Fibroblast of skin of abdomen (primary cell): ENCODE data around the gene CTCFL. TPM values are rescaled to one million over a fixed set of nuclear protein-coding genes. Genes with fewer than 3 reads are reported as not detected.

Experiments
- DNase-seq: peaks from one replicate; pipeline ENCODE4 v3.0.0-alpha.2; 2013
- polyA plus RNA-seq, 2 experiments: library from polyadenylated mRNA; unstranded; fragments of 120-200 nt; gene quantifications; one replicate each; pipeline ENCODE4 v1.2.1, GENCODE V29; 2013; ENCODE audit not compliant: insufficient read length in 2 of 2

Gene CTCFL, protein sequence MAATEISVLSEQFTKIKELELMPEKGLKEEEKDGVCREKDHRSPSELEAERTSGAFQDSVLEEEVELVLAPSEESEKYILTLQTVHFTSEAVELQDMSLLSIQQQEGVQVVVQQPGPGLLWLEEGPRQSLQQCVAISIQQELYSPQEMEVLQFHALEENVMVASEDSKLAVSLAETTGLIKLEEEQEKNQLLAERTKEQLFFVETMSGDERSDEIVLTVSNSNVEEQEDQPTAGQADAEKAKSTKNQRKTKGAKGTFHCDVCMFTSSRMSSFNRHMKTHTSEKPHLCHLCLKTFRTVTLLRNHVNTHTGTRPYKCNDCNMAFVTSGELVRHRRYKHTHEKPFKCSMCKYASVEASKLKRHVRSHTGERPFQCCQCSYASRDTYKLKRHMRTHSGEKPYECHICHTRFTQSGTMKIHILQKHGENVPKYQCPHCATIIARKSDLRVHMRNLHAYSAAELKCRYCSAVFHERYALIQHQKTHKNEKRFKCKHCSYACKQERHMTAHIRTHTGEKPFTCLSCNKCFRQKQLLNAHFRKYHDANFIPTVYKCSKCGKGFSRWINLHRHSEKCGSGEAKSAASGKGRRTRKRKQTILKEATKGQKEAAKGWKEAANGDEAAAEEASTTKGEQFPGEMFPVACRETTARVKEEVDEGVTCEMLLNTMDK
- polyA plus RNA-seq (2013, experiment 1 of 2; ENCODE audit: insufficient read length) = 0.08 TPM
- polyA plus RNA-seq (2013, experiment 2 of 2; ENCODE audit: insufficient read length) = 0.11 TPM

DNA sequence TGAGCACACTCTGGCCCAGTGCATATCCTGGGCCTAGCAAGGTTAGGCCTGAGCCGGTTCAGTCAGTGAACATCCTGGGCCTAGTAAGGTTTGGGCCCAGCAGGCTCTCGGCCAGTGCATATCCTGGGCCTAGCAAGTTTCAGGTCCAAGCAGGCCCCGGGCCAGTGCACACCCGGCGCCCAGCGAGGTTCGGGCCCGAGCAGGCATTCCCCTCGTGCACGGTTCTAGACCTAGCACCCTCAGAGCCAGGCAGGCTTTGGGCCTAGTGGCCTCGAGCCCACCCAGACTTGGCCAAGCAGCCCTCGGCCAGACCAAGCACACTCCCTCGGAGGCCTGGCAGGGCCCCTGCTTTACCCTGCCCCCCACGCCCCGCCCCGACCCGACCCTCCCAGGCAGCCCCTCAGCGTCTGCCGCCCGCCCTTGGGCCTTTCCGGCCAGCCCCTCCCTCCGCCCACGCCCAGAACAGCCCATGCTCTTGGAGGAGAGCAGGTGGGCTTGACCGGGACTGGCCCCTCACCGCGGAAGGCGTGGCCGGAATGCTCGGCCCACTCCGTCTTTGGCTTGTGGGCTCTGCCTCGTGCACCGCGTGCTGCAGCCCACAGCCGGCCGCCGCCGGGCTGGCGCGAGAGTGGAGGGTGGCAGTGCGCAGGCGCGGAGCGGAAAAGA, at the start of gene CTCFL:
TSS of gene CTCFL (minus strand) at position 630 of the 666 bp plus-strand sequence. CDS start 935 bp downstream, outside the sequence.
- DNase-seq = no peak

DNA sequence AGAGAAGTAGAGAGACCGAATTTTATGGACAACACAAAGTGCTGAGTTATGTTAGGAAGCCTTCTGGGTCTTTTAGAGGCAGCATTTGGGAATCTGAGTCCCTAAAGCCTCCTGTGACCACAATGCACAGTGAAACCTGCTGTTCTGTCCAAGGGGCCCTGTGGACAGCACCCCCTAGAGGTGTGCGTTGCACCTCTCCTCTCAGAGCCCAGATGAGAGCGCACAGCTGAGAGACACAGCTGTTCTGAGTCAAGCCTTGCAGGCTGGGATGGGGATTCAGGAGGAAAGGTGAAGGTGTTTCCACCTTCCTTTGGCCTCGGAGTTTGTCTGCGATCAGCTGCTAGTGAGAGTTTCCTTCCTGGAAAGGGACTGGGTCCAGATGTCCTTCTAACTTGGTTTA, 49.0 kb upstream of the CTCFL start:
- DNase-seq = no peak

DNA sequence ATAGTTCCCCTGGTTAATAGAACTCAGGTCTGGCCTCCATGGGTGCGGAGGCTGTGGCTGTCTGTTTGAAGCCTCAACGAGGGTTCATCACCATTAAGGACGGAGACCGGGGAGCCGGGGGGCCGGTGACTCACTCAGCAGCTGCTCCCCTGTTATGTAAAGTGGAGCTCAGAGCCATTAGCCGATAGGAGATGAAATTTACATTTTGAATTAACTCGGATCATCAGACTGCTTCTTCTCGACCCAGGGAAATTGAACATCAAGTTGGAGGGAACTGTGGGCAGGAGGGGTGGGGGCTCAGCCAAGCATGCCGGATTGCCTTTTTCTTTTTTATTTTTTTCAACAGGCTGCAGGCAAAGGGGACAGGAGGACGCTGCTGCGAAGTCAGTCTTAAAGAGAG, 48.3 kb upstream of the CTCFL start:
- no peak for DNase-seq

DNA sequence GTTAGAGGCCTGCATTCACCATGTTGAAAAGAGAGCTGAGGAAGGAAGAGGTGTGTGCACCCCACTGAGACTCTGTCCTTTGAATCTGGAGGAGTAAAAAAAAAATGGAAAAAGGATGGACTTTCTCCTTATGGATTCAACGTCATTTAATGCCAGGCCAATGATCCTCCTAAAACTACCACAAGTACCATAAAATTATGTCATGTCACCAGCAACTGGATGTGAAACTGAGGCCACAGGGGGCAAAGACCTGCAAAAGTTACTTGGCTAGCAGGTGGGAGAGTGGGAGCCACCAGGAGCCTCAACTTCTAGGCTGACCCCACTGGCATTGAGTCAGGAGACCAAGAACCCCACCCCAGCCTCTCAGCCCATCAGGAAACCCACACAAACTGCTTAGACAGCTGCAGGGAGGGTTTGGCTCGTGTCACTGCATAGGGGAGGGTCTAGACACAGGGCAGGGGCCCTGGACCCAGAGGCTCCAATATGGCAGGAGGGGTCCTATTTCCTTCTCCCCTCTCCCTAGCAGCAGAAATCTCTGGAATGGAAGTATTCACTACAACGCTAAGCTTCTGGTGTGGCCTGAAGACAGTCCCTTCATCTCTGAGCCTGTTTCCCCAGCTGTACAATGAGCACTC, 47.0 kb upstream of the CTCFL start:
- DNase-seq = no peak

DNA sequence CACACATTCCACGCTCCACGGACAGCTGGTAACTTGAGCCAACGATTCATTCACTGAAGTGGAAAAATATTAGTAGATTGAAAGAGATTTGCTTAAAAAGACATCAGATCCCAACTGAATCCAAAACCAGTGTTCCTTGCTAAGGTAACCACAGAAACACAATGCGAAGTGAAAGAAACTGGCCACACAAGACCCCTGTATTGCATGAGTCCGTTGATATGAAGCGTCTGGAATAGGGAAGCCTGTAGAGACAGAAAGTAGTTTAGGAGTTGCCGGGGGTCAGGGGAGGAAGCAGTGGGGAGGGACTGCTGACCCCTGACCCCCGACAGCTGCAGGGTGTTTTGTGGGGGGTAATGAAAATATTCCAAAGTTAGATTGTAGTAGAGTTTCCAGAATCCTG, 46.0 kb upstream of the CTCFL start:
- no peak for DNase-seq

DNA sequence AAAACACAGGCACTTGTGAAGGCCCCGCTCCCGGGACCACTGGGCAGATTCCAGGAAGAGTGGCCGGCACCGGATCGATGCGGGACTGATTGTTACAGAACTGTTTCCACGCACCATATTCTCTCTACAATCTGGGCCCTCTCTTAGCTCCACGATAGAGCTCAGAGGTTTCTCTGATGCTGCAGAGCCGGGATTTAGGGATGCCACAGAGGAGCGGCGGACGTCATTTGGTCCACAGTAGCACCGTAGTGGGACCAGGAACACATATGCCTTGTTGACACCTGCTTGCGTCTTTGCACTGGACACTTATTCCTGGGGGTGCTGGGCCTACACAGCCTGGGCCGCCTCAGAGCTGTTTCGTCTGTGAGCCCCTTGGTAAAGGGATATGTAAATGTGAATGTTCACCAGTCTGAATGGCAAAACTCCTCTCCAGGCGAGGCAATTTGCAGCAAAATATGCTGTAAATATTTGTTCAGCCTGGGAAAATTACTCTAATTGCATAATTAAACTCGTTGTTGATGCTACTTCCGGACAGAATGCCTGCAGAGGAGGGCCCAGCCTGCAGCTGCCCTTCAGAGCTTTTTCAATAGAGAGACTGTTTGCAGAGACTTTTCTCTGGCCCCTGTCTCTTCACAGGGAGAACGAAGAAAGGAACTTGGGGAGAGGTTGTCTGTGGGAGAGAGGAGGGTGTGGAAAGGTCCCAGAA, 45.4 kb upstream of the CTCFL start:
- no peak for DNase-seq

DNA sequence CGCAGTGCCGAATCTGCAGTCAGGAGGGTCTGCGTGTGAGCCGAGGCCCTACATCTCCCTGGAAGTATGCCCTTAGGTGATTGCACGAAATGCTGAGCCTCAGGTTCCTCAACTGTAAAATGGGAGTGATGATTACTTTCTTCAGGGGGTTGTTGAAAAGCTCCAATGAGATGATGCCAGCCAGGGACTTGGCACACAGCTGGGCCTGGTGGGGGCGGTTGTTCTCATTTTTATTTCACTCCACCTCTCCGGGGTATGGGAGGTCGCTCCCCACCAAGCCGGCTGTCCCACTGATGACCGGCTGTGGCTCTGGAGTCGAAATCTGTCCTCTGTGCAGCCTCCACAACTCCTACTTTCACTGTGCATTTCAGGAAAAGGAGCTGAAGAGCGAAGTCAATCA, 44.0 kb upstream of the CTCFL start:
- DNase-seq = no peak

DNA sequence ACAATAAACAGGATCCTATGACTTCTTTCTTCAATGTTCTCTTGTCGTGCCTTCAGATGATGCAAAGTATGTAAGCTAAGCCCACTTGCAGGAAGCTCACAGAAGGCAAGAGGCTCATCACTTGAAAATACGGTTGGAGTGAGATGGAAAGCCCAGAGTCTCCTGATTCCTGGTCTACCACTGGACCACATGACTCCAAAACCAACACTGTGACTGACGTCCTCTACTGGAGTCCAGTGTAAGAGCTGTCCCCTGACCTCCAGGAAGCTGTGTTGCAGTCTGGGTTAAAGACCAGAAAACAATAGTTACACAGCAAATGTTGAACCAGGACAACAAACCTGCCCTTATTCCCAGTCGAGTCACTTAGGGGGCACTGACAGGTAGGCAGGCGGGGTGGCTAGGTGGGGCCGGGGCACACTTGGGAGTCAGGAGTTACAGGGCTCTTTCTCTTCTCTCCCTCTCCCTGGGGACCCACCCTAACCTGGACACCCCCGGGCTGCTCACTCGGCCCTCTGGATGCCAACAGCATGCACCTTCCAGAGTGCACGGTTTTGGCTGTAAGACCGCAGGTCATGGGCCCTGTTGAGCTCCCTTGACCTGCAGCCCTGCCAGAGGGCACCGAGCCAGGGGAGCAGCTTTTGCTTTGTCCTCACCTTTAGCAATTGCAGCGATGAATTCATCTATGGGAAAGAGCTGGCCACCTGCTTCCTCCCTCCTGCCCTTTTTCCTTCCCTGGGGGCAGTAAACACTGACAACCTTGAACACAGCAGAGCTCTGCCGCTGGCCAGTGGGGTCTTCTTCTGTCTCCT, 43.4 kb upstream of the CTCFL start:
- no peak for DNase-seq

DNA sequence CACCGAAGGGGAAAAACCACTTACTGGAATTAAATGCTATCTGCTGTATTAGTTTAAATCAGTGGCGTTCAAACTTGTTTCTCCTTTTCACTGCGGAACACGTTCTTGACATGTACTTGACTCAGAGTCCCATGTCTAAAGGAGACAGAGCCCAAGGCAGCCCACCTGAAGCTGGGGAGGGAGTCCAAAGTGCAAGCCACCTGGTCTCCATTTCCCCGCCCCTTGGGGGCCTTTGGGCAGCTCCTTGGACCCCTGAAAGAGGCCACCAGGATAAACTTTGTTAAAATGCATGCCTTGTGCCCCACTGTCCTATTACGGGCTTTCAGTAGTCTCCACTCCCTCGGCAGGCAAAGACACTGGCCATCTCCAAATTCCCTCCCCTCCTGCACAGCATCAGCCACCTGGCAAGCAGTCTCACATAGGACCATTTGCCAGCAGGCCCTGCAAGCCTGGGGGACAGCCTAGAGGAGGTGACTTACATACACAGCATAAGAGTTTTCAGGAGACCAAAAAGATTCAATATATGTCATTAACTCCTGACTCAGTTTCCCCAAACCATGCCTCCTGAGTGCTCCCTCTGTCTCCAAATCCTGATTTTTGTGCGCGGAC, 42.6 kb upstream of the CTCFL start:
- DNase-seq = no peak

DNA sequence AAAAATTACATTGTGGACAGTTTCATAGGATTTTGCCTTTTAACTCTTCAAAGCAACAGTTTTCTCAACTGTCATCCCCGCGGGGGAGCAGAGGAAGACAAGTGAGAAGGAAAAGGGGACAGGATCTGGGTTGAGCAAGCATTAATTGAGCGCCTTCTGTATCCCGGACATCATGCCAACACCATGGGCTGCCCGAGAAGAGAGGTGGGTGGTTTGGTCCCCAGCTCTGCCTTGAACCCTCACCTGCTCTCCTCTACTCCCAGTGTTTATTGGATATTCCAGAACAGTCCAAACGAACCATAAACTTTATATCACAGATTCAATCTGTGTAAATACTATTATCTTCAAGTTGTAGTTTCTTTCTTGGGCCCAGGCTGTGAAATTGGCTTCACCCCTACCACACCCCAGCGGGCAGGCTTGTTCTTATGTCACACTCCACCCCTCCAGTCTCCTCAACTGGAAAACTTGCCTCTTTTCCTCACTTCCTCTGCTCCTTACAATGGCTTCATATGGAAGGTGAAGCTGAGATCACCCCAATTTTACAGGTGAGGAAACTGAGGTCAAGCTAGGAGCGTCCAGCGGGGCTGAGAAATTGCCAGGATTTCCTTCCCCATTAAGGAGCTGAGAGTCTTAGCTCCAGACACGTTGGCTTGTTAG, 42.0 kb upstream of the CTCFL start:
- DNase-seq = no peak

DNA sequence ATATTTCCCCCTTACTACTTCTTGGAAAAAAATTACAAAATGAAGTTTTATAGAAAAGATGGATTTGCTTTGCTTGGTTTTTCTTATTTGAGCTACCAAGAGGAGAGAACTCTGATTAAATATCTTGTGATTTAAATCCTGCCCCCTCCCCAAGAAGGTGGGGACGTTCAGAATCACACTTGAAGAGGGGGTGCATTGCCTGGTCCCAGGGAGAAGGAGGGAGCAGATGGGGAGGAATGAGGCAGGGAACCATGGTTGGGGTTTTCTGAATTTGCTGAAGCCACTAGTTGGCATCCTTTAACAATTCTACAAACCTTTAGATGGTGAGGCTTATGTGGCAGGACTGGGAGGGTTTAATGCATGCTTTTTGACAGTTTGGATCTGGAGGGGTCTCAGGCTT, 41.5 kb upstream of the CTCFL start:
- no peak for DNase-seq

DNA sequence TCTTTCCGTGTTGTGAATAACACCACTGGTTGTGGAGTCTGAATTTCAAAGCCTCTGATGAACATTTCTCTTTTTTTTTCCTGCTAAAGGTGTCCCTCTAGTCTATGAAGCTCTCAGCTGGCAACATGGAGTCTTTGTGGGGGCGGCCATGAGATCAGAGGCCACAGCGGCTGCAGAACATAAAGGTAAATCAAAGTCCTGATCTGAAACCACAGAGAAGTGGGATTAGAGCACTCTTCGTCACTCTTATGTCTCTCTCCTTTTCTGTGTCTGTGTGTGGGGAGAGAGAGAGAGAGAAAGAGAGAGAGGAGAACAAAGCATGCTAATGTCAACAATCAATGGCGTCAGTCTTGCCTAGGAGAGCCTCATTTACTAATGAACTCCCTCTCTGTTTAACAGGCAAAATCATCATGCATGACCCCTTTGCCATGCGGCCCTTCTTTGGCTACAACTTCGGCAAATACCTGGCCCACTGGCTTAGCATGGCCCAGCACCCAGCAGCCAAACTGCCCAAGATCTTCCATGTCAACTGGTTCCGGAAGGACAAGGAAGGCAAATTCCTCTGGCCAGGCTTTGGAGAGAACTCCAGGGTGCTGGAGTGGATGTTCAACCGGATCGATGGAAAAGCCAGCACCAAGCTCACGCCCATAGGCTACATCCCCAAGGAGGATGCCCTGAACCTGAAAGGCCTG, 40.2 kb upstream of the CTCFL start:
- DNase-seq = no peak

DNA sequence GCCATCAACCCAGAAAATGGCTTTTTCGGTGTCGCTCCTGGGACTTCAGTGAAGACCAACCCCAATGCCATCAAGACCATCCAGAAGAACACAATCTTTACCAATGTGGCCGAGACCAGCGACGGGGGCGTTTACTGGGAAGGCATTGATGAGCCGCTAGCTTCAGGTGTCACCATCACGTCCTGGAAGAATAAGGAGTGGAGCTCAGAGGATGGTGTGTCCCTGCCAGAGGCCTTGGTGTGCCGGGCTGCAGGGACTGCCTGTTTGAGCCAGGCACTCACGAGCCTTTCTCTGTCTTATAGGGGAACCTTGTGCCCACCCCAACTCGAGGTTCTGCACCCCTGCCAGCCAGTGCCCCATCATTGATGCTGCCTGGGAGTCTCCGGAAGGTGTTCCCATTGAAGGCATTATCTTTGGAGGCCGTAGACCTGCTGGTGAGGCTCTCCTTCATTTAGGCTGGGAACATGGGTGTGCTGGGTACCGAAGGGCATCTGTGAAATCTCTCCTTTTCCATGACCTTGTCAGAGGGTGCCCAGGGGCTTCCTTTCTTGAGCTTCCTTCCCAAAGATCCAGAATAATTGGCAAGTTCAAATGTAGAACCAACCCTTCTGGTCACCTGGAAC, 39.4 kb upstream of the CTCFL start:
- no peak for DNase-seq

DNA sequence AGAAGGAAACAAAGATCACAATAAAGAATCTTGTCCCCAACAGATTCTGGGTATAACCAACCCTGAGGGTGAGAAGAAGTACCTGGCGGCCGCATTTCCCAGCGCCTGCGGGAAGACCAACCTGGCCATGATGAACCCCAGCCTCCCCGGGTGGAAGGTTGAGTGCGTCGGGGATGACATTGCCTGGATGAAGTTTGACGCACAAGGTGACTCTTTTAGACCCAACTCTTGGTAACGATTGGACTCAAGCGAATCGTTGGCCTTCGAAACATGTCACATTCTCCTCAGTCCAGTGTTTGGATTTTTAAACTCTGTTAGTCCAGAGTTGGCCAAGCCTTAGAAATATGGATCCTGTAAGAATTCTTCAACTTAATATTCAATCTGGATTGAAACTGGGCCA, 38.6 kb upstream of the CTCFL start:
- DNase-seq = no peak

DNA sequence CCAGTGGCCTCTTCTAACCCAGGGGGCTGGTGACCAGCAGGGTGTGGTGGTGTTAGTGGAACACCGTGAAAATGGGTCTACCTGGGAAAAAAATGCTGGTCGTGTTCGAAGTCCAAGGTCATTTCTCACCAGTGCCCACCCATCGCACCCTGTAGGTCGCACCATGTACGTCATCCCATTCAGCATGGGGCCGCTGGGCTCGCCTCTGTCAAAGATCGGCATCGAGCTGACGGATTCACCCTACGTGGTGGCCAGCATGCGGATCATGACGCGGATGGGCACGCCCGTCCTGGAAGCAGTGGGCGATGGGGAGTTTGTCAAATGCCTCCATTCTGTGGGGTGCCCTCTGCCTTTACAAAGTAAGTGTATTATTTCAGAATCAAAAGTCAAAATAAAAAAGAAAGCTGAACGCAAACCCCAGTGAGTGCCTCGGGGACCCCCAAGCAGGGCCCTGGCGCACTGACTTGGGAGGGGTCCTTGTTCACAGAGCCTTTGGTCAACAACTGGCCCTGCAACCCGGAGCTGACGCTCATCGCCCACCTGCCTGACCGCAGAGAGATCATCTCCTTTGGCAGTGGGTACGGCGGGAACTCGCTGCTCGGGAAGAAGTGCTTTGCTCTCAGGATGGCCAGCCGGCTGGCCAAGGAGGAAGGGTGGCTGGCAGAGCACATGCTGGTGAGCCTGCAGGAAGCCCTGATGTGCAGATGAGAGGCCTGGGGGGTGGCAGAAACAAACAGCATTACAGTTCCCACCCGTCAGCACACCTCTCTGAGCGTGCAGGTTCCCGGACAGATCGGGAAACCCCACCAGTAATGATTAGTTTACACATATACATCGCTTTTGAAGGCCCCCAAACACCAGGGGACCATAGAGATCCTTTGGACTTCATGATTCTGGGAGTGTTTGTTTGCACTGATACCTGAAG, 37.9 kb upstream of the CTCFL start:
- DNase-seq = no peak

DNA sequence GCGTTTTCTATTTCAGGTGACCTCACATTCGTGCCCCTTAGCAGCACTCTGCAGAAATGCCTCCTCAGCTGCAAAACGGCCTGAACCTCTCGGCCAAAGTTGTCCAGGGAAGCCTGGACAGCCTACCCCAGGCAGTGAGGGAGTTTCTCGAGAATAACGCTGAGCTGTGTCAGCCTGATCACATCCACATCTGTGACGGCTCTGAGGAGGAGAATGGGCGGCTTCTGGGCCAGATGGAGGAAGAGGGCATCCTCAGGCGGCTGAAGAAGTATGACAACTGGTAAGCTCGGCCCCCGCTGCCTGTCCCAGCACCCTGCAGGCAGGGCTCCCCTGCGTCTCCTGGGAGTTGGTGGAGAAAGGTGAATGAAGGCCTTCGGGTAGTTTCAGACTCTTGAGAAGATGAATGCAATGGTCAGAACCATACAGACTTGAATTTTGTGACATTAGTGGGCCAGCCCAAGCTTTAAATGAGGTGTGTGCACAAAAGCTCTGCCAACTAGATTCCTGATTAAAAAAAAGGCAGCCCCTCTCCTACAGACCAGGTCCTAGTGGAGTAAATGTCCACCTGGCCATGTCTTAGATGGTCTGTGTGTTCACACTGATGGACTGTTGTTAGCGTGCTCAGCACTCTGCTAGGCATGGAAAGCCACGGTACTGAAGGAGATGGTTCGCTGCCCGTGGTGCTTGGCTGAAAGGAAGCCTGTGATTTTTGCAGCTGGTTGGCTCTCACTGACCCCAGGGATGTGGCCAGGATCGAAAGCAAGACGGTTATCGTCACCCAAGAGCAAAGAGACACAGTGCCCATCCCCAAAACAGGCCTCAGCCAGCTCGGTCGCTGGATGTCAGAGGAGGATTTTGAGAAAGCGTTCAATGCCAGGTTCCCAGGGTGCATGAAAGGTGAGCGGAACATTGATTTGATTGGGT, 36.7 kb upstream of the CTCFL start:
- DNase-seq = no peak
